OCI-LY1 (cell line): Measurements from ENCODE around the gene MAN1B1.

ENCODE experiments used
- CTCF ChIP-seq: fragments of 200-600 bp; sonication (generic), shearing (Covaris generic); IDR thresholded peaks from 2 replicates; pipeline ENCODE4 v1.5.1; 2017; ENCODE audit warnings: mild to moderate bottlenecking, antibody characterized with exemption, low read length, moderate library complexity, mixed read lengths
- EZH2 ChIP-seq: fragments of 200-600 bp; sonication (generic), shearing (Covaris generic); IDR thresholded peaks from 2 replicates; pipeline ENCODE4 v1.8.0; 2017; ENCODE audit warnings: borderline replicate concordance, mixed run types, mild to moderate bottlenecking, antibody characterized with exemption, low read length, moderate library complexity, mixed read lengths

GRCh38 chr9:137123468-137123837 lies 36.7 kb downstream of the MAN1B1 start:
- TF ChIP-seq CTCF (no peak), EZH2 (no peak)
